T-helper 1 cell treated with Interleukin-12 subunit alpha and Interleukin-12 subunit beta and Interleukin-4 antibody, amounts not matched to agents 30 μg/mL and 1 μg/mL, for 36 hours (primary cell): ENCODE results near the gene CALCOCO1.
"Not testable (repeated sequence)": the region's sequence is repeated elsewhere in the genome, so short reads cannot be mapped to it uniquely, and the experiment has no call there.

Source experiments
- H3K27ac Mint-ChIP-seq: one replicate; pipeline ENCODE4 v1.8.0; 2021; ENCODE audit warnings: mild to moderate bottlenecking, mixed read lengths
- H3K27me3 Mint-ChIP-seq: one replicate; pipeline ENCODE4 v1.8.0; 2021; ENCODE audit warnings: low read depth, mixed read lengths
- H3K36me3 Mint-ChIP-seq: one replicate; pipeline ENCODE4 v1.8.0; 2021; ENCODE audit warnings: low read depth, mixed read lengths
- H3K4me1 Mint-ChIP-seq: one replicate; pipeline ENCODE4 v1.8.0; 2021; ENCODE audit warnings: low read depth, mixed read lengths
- H3K4me3 Mint-ChIP-seq: one replicate; pipeline ENCODE4 v1.8.0; 2021; ENCODE audit warnings: mild to moderate bottlenecking, moderate library complexity, mixed read lengths
- H3K9me3 Mint-ChIP-seq: one replicate; pipeline ENCODE4 v1.8.0; 2021; ENCODE audit warnings: mixed read lengths

Gene CALCOCO1

DNA sequence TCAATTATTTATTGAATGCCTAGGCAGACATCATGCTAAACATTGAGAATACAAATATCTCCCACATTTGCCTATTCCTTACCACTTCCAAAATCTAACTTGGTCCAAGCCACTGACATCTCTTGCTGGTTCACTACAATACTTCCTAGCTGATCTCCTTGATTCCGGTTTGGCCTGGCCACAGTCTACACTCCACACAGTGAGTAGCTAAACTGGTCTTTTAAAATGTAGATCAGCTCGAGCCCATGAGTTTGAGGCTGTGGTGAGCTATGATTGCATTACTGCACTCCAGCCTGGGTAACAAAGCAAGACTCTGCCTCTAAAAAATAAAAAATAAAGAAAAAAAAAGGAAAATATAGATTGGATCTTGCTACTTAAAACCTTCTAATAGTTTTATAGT is 43.8 kb downstream of the CALCOCO1 start:
- Mint-ChIP-seq H3K36me3 (no peaks in the 10 kb centered on the region), H3K27ac (no peak overlapping the region), H3K27me3 (peaks cover 42% of the 10 kb centered on the region), H3K4me3 (no peak overlapping the region), H3K9me3 (no peaks in the 10 kb centered on the region), H3K4me1 (no peaks in the 10 kb centered on the region)

DNA sequence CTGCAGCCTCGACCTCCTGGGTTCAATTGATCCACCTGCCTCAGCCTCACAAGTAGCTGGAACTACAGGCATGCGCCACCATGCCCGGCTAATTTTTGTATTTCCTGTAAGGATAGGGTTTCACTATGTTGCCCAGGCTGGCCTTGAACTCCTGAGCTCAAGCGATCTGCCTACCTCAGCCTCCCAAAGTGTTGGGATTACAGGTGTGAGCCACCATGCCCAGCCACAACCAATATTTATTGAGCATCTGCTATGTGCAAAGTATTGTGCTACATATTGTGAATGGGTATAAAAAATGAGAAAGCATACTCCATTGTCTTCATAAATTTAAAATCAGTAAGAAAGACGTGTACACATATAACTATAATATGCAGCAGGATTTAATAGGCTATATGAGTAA is 47.2 kb downstream of the CALCOCO1 start:
- H3K27me3 Mint-ChIP-seq, result peaks cover 39% of the 10 kb centered on the region
- not testable (repeated sequence) for H3K9me3 Mint-ChIP-seq, H3K4me1 Mint-ChIP-seq, H3K4me3 Mint-ChIP-seq, H3K27ac Mint-ChIP-seq, H3K36me3 Mint-ChIP-seq

DNA sequence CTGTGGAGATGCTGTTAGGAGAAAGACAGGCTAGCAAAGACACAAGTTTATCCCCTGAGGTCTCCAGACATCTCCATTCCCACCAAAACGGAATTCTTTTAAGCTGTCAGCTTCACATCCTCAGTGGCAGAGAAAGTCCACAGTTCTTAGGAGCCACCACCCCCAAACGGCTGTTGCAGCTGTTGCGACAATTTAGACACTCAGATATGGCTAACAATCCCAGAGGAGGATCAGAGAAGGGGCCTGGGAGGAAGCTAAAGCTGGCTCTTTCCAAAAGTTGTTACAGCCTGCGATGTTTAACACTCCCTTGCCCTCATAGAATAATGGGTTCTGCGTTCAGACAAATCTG is 49.5 kb downstream of the CALCOCO1 start:
- Mint-ChIP-seq H3K36me3 (peaks cover 13% of the 10 kb centered on the region), H3K27ac (no peak overlapping the region), H3K27me3 (peaks cover 39% of the 10 kb centered on the region), H3K9me3 (no peaks in the 10 kb centered on the region), H3K4me1 (peaks cover 17% of the 10 kb centered on the region), H3K4me3 (no peak overlapping the region)

DNA sequence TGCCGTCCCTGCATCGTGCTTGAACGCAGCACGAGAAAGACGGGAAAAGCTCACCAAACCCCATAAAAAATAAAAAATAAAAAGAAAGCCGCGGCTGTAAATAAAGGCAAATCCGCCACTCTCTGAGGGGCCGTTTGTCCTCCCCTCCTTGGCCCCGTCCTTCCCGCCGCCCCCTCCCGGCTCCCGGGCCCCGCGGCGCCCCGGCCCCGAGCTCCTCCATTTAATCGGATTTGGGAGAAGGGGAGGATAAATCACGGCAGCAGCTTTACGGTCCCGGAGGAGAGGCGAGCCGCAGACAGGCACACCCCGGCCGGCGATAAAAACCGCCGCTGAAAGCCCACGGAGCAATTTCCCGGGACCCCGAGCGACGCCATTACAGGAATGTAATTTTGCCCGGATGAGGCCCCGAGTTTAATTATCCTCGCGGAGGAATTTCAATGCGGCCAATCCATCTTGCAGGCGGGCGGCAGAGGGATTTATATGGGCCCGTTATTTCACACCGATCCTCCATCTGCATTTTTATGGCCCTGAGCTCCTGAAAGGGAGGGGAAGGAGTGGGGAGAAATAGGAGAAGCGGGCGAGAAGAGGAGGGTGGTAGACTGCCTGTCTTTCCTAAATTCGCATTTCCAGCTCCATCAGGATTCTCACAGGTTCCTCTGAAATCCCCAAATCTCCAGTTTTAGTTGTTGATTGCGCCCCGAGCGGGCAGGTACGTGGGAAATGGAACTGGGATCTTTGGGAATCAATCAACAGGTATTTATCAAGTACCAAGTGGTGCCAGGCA is 50.0 kb downstream of the CALCOCO1 start:
- H3K27me3 Mint-ChIP-seq, result peaks cover 39% of the 10 kb centered on the region
- H3K4me1 Mint-ChIP-seq, result peaks cover 19% of the 10 kb centered on the region
- no peaks in the 10 kb centered on the region for H3K9me3 Mint-ChIP-seq
- H3K4me3 Mint-ChIP-seq, result peak overlapping the region; percentile 88
- H3K36me3 Mint-ChIP-seq, result peaks cover 18% of the 10 kb centered on the region
- H3K27ac Mint-ChIP-seq, result no peak overlapping the region

DNA sequence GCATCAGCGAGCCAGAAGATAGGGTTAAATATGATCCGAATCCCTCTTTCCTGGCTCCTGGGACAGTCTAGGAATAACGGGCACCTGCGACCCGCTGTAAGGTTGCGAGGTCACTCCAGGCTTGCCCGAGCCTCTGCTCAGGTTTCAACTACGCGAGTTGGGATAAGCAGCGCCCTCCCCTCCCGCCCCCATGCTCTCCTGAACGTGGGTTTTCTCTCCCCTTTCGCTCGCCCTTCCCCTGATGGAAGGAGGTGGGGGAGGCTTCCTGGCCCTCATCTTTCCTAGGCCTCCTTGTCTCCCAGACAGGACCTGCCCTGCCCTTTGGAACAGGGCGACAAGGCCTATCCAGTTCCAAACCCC is 50.6 kb downstream of the CALCOCO1 start:
- Mint-ChIP-seq H3K27ac (no peak overlapping the region), H3K4me3 (peak overlapping the region; percentile 88), H3K4me1 (peaks cover 19% of the 10 kb centered on the region), H3K27me3 (peaks cover 36% of the 10 kb centered on the region), H3K36me3 (peaks cover 19% of the 10 kb centered on the region), H3K9me3 (no peaks in the 10 kb centered on the region)

DNA sequence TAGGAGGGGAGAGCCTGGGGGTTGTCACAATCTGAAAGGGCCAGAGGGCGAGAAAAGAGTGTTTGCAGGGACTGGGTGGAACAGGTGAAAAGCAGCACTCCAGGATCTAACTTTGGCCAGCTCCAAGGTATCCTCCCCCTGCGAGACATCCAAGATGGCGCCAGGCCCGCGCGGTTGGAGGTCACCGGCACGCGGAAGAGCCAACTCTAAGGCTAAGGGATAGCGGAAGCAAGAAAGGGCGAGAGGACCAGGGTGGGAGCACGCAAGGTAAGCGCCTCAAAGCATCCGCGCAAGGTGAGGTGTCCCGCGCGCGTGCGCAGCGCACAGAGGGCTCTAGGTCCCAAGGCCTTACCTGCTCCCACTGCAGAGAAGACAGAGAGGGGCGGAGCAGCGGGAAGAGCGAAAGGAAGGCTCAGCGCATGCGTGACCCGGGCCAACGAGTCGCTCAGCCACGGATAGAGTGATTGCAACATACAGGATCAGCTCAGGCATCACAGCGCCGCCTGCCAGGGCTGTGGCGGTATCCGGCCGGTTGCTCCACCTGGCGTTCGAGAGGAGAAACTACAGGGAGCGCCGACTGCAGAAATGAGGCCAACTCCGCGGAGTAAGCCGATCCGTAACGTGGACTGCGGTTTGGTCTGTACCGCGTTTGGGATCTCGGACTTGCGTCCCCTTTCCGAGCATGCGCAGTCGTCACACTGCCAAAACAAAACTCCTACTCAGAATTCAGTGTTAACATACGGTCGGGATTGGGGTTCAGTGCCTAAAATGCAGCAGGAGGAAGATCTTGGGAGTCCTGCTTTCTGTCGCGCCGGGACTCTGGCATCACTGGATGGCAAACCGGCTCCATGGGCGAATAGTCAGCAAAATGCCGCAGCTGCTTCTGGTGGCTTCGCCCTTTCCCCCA is 51.3 kb downstream of the CALCOCO1 start, which contains the start of gene ATP5MC2:
ATP5MC2 (minus strand) TSS at position 383 of the 907 bp plus-strand sequence. CDS start 3,469 bp downstream, outside the sequence.
- peak within 1 kb of the TSS; percentile 92 for H3K27ac Mint-ChIP-seq
- H3K27me3 Mint-ChIP-seq, result peaks cover 36% of the 10 kb centered on the region
- peaks cover 25% of the 10 kb centered on the region for H3K36me3 Mint-ChIP-seq
- peak within 1 kb of the TSS; percentile 88 for H3K4me3 Mint-ChIP-seq
- peaks cover 23% of the 10 kb centered on the region for H3K4me1 Mint-ChIP-seq
- no peaks in the 10 kb centered on the region for H3K9me3 Mint-ChIP-seq

DNA sequence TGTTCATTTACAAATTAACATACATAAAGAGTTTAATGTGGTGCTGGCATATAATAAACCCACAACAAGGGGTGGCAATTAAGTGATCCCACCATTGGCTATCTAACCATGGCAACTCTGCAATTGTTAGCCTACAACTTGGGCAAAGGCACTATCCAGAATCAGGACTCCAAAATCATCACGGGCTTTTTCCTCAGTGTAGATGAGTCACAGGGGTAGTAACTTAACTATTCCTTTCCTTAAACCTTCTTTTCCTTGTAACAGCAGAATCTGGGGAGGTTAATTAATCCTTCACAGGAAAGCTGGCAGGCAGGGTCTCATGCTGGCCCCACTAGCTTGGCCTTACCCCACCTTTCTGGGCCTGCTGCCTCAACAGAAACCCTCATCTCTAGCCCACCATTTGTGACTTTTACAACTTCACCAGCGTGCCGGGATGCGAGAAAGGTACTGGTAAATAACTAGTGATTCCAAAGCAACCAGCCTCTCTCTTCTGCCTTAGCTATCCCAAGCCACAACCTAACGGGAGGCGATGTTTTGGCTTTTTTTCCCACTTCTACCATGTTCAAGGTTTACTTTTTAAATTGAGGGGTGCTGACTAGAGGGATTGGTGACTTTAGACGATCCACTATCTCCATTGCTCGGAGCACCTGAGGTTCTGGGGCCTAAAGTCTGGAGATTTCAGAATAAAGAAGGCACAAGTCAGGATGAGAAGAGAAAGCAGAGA is 52.1 kb downstream of the CALCOCO1 start:
- H3K9me3 Mint-ChIP-seq, result no peaks in the 10 kb centered on the region
- peaks cover 25% of the 10 kb centered on the region for H3K36me3 Mint-ChIP-seq
- peak overlapping the region; percentile 88 for H3K4me3 Mint-ChIP-seq
- H3K4me1 Mint-ChIP-seq, result peaks cover 23% of the 10 kb centered on the region
- peaks cover 33% of the 10 kb centered on the region for H3K27me3 Mint-ChIP-seq
- H3K27ac Mint-ChIP-seq, result peak overlapping the region; percentile 92

DNA sequence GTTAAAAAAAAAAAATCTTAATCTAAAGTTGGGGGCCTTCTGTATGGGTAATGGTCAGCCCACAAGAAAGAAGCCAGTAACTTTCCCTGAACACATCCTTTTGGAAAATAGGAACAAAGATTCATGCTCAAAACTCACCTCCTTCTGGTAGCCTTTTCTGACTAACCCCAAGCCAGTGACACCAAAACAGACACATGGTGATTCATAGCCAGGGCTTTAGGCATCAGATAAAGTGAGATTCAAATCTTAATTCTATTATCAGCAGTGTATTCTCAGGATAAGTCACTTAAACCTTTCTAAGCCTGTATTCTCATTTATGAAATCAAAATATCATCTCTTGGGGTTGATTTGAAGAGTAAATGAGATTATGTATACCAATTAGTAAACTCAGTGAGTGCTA is 56.3 kb downstream of the CALCOCO1 start:
- Mint-ChIP-seq H3K4me3 (no peak overlapping the region), H3K36me3 (peaks cover 39% of the 10 kb centered on the region), H3K27ac (no peak overlapping the region), H3K27me3 (peaks cover 2% of the 10 kb centered on the region), H3K4me1 (peaks cover 22% of the 10 kb centered on the region), H3K9me3 (no peaks in the 10 kb centered on the region)

DNA sequence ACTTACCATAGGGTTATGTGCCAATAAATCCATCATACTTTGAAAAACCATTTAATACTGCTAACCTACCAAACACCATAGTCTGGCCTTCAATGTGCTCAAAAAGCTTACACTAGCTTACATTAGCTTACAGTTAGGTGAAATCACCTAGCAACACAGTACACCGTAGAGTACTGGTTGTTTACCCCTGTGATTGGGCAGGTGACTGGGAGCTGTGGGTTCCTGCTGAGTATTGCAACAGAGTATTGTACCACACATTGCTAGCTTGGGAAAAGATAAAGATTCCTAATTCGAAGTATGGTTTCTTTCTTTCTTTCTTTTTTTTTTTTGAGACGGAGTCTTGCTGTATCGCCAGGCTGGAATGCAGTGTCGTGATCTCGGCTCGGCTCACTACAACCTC is 56.9 kb downstream of the CALCOCO1 start:
- no peak overlapping the region for H3K4me3 Mint-ChIP-seq
- H3K36me3 Mint-ChIP-seq, result peaks cover 44% of the 10 kb centered on the region
- no peaks in the 10 kb centered on the region for H3K9me3 Mint-ChIP-seq
- H3K4me1 Mint-ChIP-seq, result peaks cover 21% of the 10 kb centered on the region
- H3K27me3 Mint-ChIP-seq, result no peaks in the 10 kb centered on the region
- H3K27ac Mint-ChIP-seq, result no peak overlapping the region

DNA sequence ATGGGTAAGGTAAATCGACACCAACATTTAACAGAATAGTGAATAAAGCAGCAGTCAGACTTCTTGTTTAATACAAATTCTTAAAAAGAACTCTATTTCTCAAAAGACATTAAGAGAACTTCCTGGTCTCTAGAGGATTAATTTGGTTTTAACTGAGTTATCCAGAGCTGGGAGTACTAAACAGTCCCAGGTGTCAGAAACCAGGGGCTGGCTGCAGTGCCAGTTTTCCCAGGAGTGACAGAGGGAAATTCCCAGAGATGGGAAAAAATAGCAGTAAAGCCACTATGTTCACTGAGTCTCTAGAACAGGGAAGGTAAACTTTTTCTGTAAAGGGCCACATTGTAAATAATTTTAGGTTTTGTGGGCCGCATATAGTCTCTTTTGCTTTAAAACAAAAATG is 60.2 kb downstream of the CALCOCO1 start:
- Mint-ChIP-seq H3K9me3 (no peaks in the 10 kb centered on the region), H3K27ac (no peak overlapping the region), H3K36me3 (peaks cover 41% of the 10 kb centered on the region), H3K27me3 (no peaks in the 10 kb centered on the region), H3K4me3 (no peak overlapping the region), H3K4me1 (peaks cover 7% of the 10 kb centered on the region)

DNA sequence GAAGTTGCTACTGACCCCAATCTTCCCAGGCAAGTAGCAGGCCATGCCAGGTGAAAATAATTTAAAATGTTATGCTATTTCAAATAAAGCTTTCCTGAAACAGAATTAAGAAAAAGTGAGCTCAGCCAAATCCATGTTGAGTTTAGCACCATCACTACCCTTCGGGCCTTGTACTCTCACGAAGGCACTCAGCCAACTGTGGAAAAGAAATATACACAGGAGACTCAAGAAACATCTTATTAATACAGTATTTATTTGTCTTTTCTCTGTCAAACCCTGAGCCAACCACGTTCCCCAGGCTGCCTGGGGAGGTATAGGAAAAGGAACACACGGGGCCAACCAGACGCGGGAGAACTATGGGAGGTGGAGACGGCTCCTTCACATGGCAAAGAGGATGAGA is 62.3 kb downstream of the CALCOCO1 start:
- Mint-ChIP-seq H3K36me3 (peaks cover 34% of the 10 kb centered on the region), H3K27me3 (no peaks in the 10 kb centered on the region), H3K4me3 (no peak overlapping the region), H3K9me3 (no peaks in the 10 kb centered on the region), H3K27ac (no peak overlapping the region), H3K4me1 (peaks cover 3% of the 10 kb centered on the region)

DNA sequence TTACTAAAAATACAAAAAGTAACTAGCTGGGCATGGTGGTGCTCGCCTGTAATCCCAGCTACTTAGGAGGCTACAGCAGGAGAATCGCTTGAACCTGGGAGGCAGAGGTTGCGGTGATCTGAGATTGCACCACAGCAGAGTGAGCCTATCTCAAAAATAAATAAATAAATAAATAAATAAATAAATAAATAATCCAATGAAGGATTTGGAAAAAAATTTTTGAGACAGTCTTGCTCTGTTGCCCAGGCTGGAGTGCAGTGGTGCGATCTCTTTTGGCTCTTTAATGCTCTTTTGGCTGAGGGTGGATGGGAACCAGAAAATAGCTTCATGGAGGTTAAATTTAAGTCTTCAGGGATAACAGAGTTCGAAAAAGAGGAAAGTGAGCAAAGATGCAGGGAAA is 63.1 kb downstream of the CALCOCO1 start:
- Mint-ChIP-seq H3K4me3 (no peak overlapping the region), H3K27me3 (no peaks in the 10 kb centered on the region), H3K4me1 (no peaks in the 10 kb centered on the region), H3K36me3 (peaks cover 27% of the 10 kb centered on the region), H3K9me3 (no peaks in the 10 kb centered on the region), H3K27ac (no peak overlapping the region)

DNA sequence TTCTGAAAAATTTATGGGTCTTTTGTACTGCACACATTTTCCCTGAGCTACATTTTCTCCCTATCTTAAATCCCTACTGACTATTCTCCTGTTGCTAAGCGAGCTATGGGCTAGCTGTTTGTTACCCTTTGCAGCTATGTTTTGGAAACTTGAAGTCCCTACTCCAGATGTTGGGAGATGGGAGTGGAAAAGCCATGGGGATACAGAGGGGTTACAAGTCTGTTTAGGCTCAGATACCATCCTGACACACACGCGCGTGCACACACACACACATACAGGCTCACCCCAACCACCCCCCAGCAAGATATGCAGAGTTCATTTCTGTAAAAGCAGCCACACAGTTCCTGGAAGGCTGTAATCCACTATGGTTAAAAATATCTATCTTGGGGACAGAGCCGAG is 67.2 kb downstream of the CALCOCO1 start:
- Mint-ChIP-seq H3K27me3 (no peaks in the 10 kb centered on the region), H3K36me3 (peaks cover 15% of the 10 kb centered on the region), H3K9me3 (no peaks in the 10 kb centered on the region), H3K4me3 (no peak overlapping the region), H3K4me1 (no peaks in the 10 kb centered on the region), H3K27ac (no peak overlapping the region)

DNA sequence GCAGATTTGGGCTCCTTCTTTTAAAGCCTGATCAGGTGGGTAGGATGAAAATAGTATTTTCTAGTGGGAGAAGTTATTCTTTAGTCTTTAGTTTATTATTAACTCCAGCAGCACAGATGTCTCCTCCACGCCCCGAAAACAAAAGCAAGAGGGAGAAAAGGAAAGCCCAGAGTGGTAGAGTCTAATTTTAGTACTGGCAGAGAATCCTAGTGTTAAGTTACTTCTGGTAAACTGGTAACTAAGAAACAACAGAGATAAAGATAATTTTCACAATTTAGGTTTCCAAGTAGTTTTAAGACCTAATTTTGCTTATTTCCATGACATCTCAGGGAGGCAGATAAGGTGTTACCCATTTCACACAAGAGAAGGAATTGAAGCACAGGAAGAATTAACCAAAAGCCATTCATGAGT is 67.7 kb downstream of the CALCOCO1 start:
- no peaks in the 10 kb centered on the region for H3K4me1 Mint-ChIP-seq
- no peaks in the 10 kb centered on the region for H3K27me3 Mint-ChIP-seq
- H3K27ac Mint-ChIP-seq, result no peak overlapping the region
- H3K4me3 Mint-ChIP-seq, result no peak overlapping the region
- H3K36me3 Mint-ChIP-seq, result peaks cover 13% of the 10 kb centered on the region
- H3K9me3 Mint-ChIP-seq, result no peaks in the 10 kb centered on the region
